Measurements from ENCODE around the gene RASL11A.
"Not testable (repeated sequence)": the region's sequence is repeated elsewhere in the genome, so short reads cannot be mapped to it uniquely, and the experiment has no call there.

RASL11A gene

GRCh38 chr13:27269114-27269665, 1.4 kb upstream of the RASL11A start:
- DNase-seq = no peak

DNA sequence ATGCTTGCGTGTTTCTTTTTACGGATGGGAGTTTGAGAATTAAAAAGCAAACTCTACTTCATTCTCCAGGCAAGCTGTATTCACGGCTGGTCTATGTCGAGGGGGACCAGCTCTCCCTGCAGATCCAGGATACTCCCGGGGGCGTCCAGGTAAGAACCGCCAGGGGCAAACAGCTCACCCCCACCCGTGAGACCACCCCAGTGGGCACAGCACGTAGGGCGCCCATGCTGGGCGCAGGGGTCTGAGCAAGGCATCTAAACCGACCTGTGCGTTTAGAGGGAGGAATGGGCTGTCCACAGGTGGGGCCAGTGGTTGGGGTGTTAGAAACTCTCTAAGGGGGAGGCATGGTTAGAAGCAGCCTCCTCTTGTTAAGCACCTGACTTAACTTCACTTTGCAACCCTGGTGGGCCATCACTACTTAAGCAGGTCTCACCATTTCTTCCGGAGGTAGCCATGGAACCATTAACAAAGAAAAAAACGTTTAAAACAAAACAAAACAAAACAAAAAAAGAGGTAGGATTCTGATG, 1.0 kb downstream of the RASL11A start:
- DNase-seq = no peak

- DNase-seq = no peak
Measured at GRCh38 chr13:27273658-27274425, 3.2 kb downstream of the RASL11A start.

DNA sequence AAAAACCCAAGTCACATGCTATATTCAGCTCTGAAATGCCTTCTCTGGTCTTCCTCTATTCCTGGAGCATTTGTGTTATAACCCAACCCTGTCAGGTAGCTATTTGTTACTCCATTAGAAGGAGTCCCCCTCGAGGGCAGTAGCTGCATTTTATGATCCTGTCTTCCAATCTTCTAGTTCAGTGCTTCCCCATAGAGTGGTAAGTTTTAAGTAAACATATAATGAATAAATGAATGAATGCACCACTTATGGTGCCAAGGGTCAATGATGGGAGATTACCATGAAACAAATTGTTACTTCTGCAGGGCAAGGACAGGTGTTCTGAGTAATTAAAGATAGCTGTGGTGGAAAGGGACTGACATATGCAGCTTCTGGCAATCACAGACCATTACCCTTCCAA, 4.0 kb downstream of the RASL11A start:
- DNase-seq = no peak

- DNase-seq = no peak
Measured at GRCh38 chr13:27276188-27276587, 5.6 kb downstream of the RASL11A start.

GRCh38 chr13:27279506-27279905, 8.9 kb downstream of the RASL11A start:
- no peak for DNase-seq

GRCh38 chr13:27280009-27280656, 9.5 kb downstream of the RASL11A start:
- DNase-seq = no peak

GRCh38 chr13:27280841-27281240, 10.2 kb downstream of the RASL11A start:
- DNase-seq = no peak

- DNase-seq = no peak
Measured at GRCh38 chr13:27281420-27281819, 10.8 kb downstream of the RASL11A start.

DNA sequence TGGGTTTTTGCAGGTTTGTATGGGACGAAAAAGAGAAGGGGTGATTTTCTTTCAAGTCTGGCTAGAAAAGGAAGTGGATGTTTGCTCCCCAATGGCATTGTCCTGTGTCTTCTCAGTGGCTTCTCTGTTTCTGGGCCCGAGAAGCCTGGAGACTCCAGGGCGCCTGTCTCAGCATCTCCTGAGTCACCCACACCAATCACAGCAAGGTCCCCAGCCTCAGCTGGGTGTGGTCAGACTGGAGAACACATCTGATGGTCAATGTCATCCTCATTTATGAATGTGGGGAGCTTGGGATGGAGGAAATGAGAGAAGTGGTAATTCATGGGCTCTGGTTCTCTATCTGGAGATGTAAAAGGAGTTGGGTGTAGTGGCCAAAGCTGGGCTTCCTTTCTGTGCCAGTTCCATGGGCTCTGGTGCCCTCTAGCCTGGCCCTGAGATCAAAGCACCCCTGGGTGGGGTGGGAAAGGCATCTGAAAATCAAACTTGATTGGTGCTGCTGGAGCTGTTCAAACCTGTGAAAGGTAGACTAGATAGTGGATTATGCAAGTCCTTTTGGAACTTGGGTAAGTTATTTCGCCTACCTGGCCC, 13.4 kb downstream of the RASL11A start:
- no peak for DNase-seq

GRCh38 chr13:27288392-27288791, 17.8 kb downstream of the RASL11A start:
- no peak for DNase-seq

GRCh38 chr13:27289011-27289665, 18.5 kb downstream of the RASL11A start:
- DNase-seq = no peak

DNA sequence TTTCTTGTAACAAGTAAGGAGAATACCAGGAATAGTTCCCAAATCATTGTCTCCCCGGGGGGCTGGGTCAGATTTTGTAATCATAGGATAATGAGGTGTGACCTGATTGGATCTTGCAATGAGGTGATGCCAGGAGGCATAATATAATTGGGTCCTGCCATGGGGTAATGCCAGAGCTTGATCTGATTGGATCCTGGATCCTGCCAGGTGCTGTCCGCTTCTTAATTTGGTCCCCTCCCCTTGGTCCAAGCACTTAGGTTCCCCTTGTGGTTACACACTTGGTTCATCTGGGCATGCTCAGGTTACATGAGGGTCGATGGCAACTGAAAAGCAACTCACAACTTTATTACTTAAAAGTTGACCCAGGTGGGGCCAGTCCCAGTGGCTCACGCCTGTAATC, 20.1 kb downstream of the RASL11A start:
- no peak for DNase-seq

DNA sequence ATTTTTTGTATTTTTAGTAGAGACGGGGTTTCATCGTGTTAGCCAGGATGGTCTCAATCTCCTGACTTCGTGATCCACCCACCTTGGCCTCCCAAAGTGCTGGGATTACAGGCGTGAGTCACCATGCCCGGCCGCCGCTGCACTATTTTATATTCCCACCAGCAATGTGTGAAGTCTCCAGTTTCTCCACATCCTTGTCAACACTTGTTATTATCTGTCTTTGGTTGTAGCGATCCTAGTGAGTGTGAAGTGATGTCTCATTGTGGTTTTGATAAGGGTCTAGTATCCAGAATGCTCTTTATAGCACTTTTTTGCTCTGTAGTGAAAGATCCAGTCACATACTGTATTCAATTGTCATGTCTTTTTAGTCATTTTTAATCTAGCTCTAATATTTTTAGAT, 21.3 kb downstream of the RASL11A start:
- DNase-seq = not testable (repeated sequence)

DNA sequence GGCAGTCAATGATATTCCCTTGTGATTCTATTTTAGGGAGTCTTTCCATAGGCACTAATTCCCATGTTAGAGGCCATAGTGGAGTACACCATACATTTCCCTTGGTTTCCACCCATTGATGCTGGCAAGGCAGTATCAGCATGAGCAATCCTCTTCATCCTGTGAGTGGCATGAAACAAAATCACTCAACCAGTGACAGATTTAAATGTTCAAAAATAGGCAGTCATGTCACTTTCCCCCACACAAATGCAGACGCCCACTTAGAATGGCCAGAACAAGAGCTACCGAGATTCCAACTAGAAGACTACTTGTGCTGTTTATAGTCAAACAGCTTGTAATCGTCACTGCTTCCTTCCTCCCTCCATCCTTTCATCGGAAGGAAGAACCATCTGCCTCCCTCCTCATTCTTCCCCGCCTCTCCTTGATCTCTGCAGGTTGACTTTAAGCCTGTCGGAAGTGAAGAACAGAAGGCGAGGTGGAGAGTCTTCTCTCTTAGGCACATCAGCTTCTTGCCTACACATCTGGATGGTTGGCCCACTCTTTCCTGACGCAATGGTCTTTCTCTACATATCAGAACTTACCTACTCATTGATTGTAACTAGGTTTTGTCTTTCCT, 22.6 kb downstream of the RASL11A start:
- no peak for DNase-seq

DNA sequence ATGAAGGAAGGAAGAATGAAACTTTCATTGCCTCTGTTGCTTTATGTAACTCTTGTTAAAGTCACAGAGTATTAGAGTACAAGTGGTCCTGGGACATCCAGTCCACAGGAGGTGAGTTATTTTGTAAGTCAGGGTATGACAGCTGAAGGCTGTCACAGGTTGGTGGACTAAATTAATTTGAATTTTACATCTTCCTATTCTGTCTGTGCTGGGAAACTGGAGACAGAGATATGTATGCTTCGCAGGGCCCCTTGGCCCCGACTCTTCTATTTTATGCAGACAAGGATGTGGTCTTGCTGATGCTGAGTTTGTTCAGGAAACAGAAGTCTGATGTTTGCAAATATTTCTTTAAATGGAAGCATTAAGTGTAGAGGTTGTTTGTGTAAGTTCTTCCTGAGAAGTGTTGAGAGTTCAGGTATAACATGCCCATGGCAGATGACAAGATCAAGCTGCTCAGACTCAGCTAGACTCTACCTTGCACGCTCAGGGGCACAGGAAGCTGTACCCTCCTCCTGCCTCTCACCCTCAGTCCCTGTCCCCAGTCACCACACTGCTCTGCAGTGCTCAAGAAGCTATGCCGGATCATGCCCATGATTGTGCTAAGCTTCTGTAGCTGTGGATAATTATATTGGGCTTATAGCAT, 23.4 kb downstream of the RASL11A start:
- no peak for DNase-seq

DNA sequence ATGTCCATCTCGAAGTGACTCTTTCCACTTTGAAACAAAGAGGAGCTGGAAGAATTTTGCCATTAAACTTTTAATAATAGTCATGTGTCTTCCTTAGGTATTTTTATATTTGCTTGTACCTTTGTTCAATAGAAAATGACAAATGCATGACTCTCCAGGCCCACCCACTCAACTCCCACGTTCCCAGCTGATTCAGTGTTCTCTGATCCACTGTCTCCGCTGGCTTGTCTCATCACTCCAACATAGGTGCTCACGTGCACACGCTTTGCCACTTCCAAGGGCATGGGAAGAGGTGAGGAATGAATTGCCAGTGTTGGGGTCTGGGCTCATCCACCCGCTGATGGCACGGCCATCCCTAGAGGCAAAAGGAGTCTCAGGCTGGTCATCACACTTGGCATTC, 24.5 kb downstream of the RASL11A start:
- DNase-seq = peak; percentile 37

- no peak for DNase-seq
Measured at GRCh38 chr13:27295660-27296059, 25.0 kb downstream of the RASL11A start.

GRCh38 chr13:27296496-27296895, 25.9 kb downstream of the RASL11A start:
- no peak for DNase-seq

GRCh38 chr13:27298849-27299248, 28.2 kb downstream of the RASL11A start:
- DNase-seq = no peak

GRCh38 chr13:27300406-27300805, 29.8 kb downstream of the RASL11A start:
- DNase-seq = not testable (repeated sequence)

GRCh38 chr13:27300941-27301586, 30.4 kb downstream of the RASL11A start:
- DNase-seq = no peak
